GM12875 (cell line): ENCODE results near the gene GTSE1.

Source experiments
- H3K4me3 ChIP-seq: one replicate; pipeline ENCODE4 v1.5.1; 2011; ENCODE audit warnings: low read depth, low read length, control low read depth
- CTCF ChIP-seq: IDR thresholded peaks from 2 replicates; pipeline ENCODE4 v1.5.1; 2011; ENCODE audit warnings: low read depth, mild to moderate bottlenecking, control low read depth, inconsistent platforms, low read length, moderate library complexity, borderline replicate concordance; ENCODE audit not compliant: insufficient read depth

The GTSE1 gene

GRCh38 chr22:46346680-46347405 is 50.2 kb downstream of the GTSE1 start:
- no peak overlapping the region for H3K4me3 ChIP-seq
- TF ChIP-seq CTCF = no peak

GRCh38 chr22:46347646-46348045 is 51.0 kb downstream of the GTSE1 start:
- no peak overlapping the region for H3K4me3 ChIP-seq
- TF ChIP-seq CTCF = no peak

- TF ChIP-seq CTCF = no peak
- no peak overlapping the region for H3K4me3 ChIP-seq
Measured at GRCh38 chr22:46348099-46348695, 51.5 kb downstream of the GTSE1 start.

- TF ChIP-seq CTCF = no peak
Measured at GRCh38 chr22:46349238-46349637, 52.6 kb downstream of the GTSE1 start.

GRCh38 chr22:46349681-46350080 is 53.0 kb downstream of the GTSE1 start:
- no peak overlapping the region for H3K4me3 ChIP-seq
- no peak for TF ChIP-seq CTCF

More at GRCh38 chr22:46349238-46349637, 52.6 kb downstream of the GTSE1 start:
- no peak overlapping the region for H3K4me3 ChIP-seq

GRCh38 chr22:46350121-46350520 is 53.5 kb downstream of the GTSE1 start:
- TF ChIP-seq CTCF = no peak
- H3K4me3 ChIP-seq = no peak overlapping the region

- no peak for TF ChIP-seq CTCF
- H3K4me3 ChIP-seq = no peak overlapping the region
Measured at GRCh38 chr22:46350646-46351045, 54.0 kb downstream of the GTSE1 start.
